ENCODE results near the gene LRSAM1.

Gene LRSAM1

DNA sequence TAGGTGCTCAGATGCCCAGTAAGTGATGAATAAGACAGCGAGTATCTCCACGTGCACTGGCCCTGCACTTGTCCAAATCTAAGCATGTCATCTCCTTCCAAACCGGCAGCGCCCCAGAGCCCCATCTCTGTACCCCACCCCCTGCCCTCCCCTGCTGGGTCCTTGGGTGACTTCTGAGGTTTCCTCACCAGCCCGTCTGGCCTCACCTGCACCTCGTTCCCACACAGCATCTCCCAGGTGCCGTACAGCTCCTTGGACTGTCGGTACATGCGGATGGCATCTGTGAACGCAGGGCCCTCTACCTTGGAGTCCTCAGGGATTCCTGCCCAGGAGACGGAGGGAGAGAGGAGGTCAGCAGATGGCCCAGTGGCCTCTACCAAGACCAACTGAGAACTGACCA is 66.3 kb downstream of the LRSAM1 start:
- H3K4me1 ChIP-seq (ENCODE audit: low read depth, poor library complexity, severe bottlenecking) = no peaks in the 10 kb centered on the region
- H3K27me3 ChIP-seq (ENCODE audit: insufficient read depth, low read depth) = no peaks in the 10 kb centered on the region
- H2AFZ ChIP-seq (ENCODE audit: low read depth) = no peak overlapping the region
- TF ChIP-seq, protein P1, sequence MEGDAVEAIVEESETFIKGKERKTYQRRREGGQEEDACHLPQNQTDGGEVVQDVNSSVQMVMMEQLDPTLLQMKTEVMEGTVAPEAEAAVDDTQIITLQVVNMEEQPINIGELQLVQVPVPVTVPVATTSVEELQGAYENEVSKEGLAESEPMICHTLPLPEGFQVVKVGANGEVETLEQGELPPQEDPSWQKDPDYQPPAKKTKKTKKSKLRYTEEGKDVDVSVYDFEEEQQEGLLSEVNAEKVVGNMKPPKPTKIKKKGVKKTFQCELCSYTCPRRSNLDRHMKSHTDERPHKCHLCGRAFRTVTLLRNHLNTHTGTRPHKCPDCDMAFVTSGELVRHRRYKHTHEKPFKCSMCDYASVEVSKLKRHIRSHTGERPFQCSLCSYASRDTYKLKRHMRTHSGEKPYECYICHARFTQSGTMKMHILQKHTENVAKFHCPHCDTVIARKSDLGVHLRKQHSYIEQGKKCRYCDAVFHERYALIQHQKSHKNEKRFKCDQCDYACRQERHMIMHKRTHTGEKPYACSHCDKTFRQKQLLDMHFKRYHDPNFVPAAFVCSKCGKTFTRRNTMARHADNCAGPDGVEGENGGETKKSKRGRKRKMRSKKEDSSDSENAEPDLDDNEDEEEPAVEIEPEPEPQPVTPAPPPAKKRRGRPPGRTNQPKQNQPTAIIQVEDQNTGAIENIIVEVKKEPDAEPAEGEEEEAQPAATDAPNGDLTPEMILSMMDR (conservative IDR thresholded peaks at IDR 0.05; ENCODE audit: low read depth, low read length) = no peak
- H3K4me2 ChIP-seq = no peak overlapping the region
- no peaks in the 10 kb centered on the region for H3K36me3 ChIP-seq (ENCODE audit: insufficient read depth)
- no peak overlapping the region for H3K9ac ChIP-seq
- H3K79me2 ChIP-seq (ENCODE audit: insufficient read depth, low read depth) = no peaks in the 10 kb centered on the region
- H4K20me1 ChIP-seq (ENCODE audit: insufficient read depth) = no peaks in the 10 kb centered on the region
- H3K27ac ChIP-seq = no peak overlapping the region
- no peak overlapping the region for H3K4me3 ChIP-seq (IDR thresholded peaks at IDR 0.05; ENCODE audit: insufficient read depth, low read depth, low read length)

- H2AFZ ChIP-seq (ENCODE audit: low read depth) = no peak overlapping the region
- no peaks in the 10 kb centered on the region for H3K27me3 ChIP-seq (ENCODE audit: insufficient read depth, low read depth)
- TF ChIP-seq, protein P1 (conservative IDR thresholded peaks at IDR 0.05; ENCODE audit: low read depth, low read length) = no peak
- no peak overlapping the region for H3K4me3 ChIP-seq (IDR thresholded peaks at IDR 0.05; ENCODE audit: insufficient read depth, low read depth, low read length)
- no peaks in the 10 kb centered on the region for H3K4me1 ChIP-seq (ENCODE audit: low read depth, poor library complexity, severe bottlenecking)
- H4K20me1 ChIP-seq (ENCODE audit: insufficient read depth) = no peaks in the 10 kb centered on the region
- H3K9ac ChIP-seq = no peak overlapping the region
- H3K36me3 ChIP-seq (ENCODE audit: insufficient read depth) = no peaks in the 10 kb centered on the region
- H3K4me2 ChIP-seq = no peak overlapping the region
- no peaks in the 10 kb centered on the region for H3K79me2 ChIP-seq (ENCODE audit: insufficient read depth, low read depth)
- H3K27ac ChIP-seq = no peak overlapping the region
These were observed 67.0 kb downstream of the LRSAM1 start for GRCh38 chr9:127518091-127518856.

GRCh38 chr9:127519301-127520166 is 68.2 kb downstream of the LRSAM1 start:
- Histone ChIP-seq H3K4me2 (no peak overlapping the region), H4K20me1 (ENCODE audit: insufficient read depth) (no peaks in the 10 kb centered on the region), H3K9ac (no peak overlapping the region), H3K27me3 (ENCODE audit: insufficient read depth, low read depth) (no peaks in the 10 kb centered on the region), H3K27ac (no peak overlapping the region), H3K36me3 (ENCODE audit: insufficient read depth) (no peaks in the 10 kb centered on the region), H3K79me2 (ENCODE audit: insufficient read depth, low read depth) (no peaks in the 10 kb centered on the region), H3K4me3 (IDR thresholded peaks at IDR 0.05; ENCODE audit: insufficient read depth, low read depth, low read length) (no peak overlapping the region), H3K4me1 (ENCODE audit: low read depth, poor library complexity, severe bottlenecking) (no peaks in the 10 kb centered on the region), H2AFZ (ENCODE audit: low read depth) (no peak overlapping the region)
- TF ChIP-seq, protein P1 (conservative IDR thresholded peaks at IDR 0.05; ENCODE audit: low read depth, low read length) = no peak

GRCh38 chr9:127520941-127521918 is 69.9 kb downstream of the LRSAM1 start:
- Histone ChIP-seq H3K4me2 (no peak overlapping the region), H3K27me3 (ENCODE audit: insufficient read depth, low read depth) (no peaks in the 10 kb centered on the region), H3K27ac (no peak overlapping the region), H3K79me2 (ENCODE audit: insufficient read depth, low read depth) (no peaks in the 10 kb centered on the region), H3K4me3 (IDR thresholded peaks at IDR 0.05; ENCODE audit: insufficient read depth, low read depth, low read length) (no peak overlapping the region), H4K20me1 (ENCODE audit: insufficient read depth) (no peaks in the 10 kb centered on the region), H3K36me3 (ENCODE audit: insufficient read depth) (no peaks in the 10 kb centered on the region), H2AFZ (ENCODE audit: low read depth) (no peak overlapping the region), H3K4me1 (ENCODE audit: low read depth, poor library complexity, severe bottlenecking) (no peaks in the 10 kb centered on the region), H3K9ac (no peak overlapping the region)
- TF ChIP-seq, protein P1 (conservative IDR thresholded peaks at IDR 0.05; ENCODE audit: low read depth, low read length) = no peak
